Esophagus mucosa (tissue), 1 donor: ENCODE measurements around the gene TM9SF4. TPM values are rescaled to one million over a fixed set of nuclear protein-coding genes. Genes with fewer than 3 reads are reported as not detected.
A peak's percentile ranks its signal among the peaks of the same experiment; 100 is the strongest.
"Not testable (repeated sequence)": the region's sequence is repeated elsewhere in the genome, so short reads cannot be mapped to it uniquely, and the experiment has no call there.

ENCODE experiments used
- ATAC-seq: fragments of 200-7000 bp; cut with Tn5 transposase; one replicate; pipeline ENCODE4 v1.9.1; 2020
- total RNA-seq: library from RNA; stranded (reverse); gene quantifications from one replicate; pipeline ENCODE4 v1.2.4, GENCODE V29; 2023
- donor health status: DM: yes; HTN: yes; CAD: no.

Gene TM9SF4
- total RNA-seq, 1 donor from 2014 or later = 42.4 TPM

DNA sequence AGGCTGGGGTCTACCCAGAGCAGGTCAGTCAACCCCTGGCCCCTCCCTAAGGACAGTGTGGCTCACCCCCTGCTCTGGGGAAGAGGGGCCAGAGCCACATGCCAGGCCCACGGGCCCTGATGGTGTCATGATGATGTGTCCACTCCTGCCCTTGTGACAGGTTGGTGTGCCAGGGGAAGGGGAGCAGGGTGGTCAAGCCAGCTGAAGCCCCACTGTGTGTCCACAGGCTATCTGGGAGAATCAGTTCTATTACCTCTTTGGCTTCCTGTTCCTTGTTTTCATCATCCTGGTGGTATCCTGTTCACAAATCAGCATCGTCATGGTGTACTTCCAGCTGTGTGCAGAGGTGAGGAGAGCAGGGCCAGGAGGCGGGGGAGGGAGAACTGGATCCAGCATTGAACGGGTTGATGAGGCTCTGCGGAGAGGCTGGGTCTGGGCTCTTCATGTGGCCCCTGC is 50.3 kb downstream of the TM9SF4 start:
- ATAC-seq = no peak

- no peak for ATAC-seq
Measured at GRCh38 chr20:32160341-32160740, 50.8 kb downstream of the TM9SF4 start.

GRCh38 chr20:32162351-32162750 is 52.8 kb downstream of the TM9SF4 start:
- ATAC-seq = no peak

GRCh38 chr20:32163951-32164350 is 54.4 kb downstream of the TM9SF4 start:
- ATAC-seq = no peak

- ATAC-seq = no peak
Measured at GRCh38 chr20:32164984-32165735, 55.6 kb downstream of the TM9SF4 start.

GRCh38 chr20:32165836-32166545 is 56.5 kb downstream of the TM9SF4 start:
- ATAC-seq = no peak

- no peak for ATAC-seq
Measured at GRCh38 chr20:32167552-32167951, 58.0 kb downstream of the TM9SF4 start.

DNA sequence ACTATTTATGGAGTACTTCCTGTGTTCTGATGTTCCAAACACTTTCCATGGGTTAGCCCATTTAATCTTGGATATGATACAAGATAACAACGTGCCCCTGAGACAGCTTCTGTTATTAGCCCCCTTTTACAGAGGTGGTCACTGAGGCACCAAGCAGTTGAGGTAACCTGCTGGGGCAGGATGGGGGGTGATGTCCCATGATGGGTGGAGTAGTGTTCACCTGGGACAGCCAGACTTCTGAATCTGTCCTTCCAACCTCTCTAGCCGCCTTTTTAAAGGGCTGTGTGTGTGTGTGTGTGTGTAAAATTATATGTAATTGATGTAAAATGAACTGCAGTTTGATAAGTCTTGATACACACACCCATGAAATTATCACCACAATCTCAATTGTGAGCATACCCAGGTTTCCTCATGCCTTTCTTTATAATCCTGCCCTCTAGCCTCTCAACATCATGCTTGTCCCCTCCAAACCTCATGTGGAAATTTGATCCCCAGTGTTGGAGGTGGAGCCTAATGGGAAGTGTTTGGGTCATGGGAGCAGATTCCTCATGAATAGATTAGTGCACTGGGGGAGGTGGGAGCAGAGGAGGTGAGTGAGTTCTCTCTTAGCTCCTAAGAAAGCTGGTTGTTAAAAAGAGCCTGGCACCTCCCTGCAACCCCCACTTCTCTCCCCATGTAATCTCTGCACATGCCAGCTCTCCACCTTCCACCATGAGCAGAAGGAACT is 58.8 kb downstream of the TM9SF4 start:
- peak; percentile 19 for ATAC-seq

DNA sequence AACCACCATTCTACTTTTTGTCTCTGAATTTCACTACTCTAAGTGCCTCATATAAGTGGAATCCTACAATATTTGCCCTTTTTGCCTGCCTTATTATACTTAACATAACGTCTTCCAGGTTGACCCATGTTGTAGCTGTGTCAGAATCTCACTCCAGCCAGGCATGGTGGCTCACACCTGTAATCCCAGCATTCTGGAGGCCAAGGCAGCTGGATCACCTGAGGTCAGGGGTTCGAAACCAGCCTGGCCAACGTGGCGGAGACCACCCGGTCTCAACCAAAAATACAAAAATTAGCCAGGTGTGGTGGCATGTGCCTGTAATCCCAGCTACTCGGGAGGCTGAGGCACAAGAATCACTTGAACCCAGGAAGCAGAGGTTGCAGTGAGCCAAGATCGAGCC is 68.2 kb downstream of the TM9SF4 start:
- not testable (repeated sequence) for ATAC-seq

- ATAC-seq = peak; percentile 55
Measured at GRCh38 chr20:32179515-32179914, 70.0 kb downstream of the TM9SF4 start.

DNA sequence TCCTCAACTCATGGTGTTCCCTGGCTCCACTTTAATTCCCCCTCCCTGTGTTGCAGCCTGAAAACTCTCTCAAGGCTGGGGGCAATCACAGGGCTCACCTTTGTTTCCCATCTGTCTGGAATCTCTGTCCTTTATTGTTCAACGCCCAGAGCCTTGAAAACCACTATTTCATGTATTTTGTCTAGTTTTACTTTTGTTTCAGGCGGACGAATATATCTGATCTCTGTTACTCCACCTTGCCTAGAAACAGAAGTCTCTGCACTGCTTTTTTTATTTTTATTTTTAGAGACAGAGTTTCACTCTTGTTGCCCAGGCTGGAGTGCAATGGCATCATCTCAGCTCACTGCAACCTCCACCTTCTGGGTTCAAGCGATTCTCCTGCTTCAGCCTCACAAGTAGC is 70.4 kb downstream of the TM9SF4 start:
- no peak for ATAC-seq

DNA sequence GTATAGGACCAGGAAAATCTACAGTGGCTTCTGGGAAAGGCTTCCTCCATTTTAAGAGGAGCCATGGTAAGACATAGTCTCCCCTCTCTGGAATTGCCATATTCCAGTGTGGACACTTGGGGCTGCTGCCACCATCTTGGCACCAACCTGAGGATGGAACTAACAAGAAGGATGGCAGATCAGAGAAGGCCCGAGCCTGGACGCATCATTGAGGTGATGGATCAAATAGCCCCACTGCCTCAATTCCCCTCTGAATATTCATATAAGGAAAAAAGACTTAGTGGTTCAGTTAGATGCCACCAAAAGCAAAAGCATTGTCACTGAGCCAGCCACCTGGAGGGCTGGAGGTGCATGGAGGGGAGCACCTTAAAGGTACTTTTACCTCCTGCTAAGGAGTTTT is 72.1 kb downstream of the TM9SF4 start:
- no peak for ATAC-seq

DNA sequence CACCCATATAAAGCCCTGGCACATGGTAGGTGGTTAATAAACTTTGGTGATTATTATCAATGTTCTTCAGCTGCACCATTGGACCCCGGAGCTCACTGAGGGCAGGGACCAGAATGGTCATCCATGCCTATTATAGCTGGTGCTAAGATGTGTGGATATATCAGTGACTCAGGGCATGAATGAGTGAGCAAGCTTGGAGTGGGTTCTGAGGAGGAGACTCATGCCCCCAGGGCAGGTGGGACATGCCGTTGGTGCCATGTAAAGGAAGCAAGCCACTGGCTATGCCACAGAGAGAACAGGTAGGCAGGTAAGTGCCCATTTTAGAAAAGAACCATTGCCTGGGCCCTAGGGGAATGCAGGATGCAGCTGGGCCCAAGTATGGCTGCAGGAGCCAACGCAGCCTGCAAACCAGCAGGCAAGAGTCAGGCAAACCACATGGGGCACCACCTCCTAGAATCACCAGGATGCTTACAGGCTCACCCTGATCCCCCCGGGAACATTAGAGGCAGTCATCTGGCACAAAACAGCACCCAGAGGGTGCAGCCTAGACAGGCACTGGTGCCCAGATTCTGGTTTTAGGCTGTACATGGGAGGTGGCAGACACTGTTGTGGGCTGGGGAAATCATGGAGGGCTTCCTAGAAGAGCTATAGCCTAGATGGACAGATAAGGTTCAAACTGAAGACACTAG is 74.6 kb downstream of the TM9SF4 start:
- no peak for ATAC-seq

DNA sequence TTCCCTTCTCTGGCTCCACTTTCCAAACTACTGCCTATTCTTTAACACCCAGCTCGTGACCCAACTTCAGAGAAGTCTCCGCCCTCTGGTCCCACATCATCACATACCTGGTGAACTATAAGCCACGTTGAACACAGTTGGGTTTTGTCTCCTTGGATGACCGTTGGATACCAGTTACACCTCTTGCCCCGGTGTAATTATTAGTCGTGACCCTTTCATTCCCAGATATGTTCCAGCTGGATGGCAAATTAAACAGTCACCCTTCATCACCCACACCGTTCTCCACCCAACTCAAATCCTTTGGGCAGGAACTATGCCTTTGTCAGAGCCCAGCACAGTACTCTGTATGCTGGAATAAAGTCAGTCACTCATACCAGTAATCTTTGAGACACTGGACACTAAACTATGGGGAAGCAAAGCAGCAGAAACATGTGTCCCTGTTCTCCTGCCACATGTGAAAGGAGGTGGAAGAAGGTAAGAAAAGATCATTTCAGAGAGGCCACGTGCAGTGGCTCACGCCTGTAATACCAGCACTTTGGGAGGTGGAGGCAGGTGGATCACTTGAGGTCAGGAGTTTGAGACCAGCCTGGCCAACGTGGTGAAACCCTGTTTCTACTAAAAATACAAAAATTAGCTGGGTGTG is 75.6 kb downstream of the TM9SF4 start:
- ATAC-seq = no peak

DNA sequence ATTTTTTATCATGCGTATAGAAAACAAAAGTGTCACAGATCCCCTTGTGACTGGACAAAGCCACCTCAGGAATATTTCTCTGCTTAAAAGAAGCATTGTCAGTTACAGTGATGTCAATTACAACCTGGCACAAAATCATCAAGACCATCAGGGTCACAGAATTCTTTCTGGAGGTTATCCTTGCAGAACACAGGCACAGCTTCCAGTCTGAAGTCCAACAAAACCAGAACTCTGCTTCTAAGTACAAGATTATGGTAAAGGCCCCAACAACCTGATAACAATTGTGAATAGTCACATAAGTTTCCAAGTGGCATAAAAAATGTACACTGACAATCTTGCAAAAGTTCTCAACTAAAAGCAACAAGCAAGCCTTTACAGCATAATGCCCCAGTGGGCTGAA is 77.0 kb downstream of the TM9SF4 start:
- ATAC-seq = no peak

GRCh38 chr20:32188376-32189122 is 79.0 kb downstream of the TM9SF4 start:
- no peak for ATAC-seq

GRCh38 chr20:32189123-32189410 is 79.6 kb downstream of the TM9SF4 start:
- ATAC-seq = peak; percentile 7

DNA sequence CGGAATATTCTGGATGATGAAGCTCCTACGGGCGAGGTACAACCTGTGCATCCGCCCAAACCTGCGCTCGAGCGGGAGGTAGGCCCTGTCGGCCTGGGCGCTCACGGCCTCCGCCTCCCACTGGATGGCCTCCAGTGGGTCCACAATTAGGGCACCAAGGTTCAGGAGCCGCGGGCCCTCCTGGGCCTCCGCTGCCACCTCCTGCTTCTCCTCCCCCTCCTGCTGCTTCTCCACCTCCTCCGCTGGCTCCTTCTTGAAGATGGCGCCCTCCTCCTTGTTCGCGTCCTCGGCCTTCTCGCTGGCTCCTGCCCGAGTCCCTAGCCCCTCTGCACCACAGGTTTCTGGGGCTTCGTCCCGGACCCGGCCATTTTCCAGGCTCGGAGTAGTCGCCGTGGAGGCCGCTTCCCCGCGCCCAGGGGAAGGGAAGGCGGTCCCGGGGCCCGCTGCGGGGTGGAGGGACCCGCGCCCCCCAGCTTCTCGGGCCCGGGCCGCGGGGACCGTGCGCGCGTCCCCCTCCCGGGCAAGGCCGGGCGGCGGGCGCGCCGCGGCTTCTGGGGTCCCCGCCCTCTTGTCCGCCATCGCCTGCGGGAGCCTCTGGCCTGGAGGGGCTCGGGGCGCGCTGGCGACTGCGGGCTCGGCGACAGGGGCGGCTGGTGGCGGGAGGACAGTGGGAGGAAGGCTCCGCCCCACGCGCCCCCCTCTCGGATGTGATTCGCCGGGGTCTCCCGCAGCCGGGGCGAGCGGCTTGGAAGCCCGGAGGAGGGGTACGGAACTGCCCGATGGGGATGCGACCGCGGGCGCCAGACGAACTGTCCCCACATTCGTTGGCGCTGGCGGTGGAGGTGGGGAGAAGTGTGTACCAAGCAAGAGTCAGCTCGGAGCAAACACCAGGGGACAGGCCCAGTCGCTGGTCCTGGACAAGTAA is 80.4 kb downstream of the TM9SF4 start:
- peak; percentile 35 for ATAC-seq

GRCh38 chr20:32190616-32191415 is 81.3 kb downstream of the TM9SF4 start:
- ATAC-seq = no peak

DNA sequence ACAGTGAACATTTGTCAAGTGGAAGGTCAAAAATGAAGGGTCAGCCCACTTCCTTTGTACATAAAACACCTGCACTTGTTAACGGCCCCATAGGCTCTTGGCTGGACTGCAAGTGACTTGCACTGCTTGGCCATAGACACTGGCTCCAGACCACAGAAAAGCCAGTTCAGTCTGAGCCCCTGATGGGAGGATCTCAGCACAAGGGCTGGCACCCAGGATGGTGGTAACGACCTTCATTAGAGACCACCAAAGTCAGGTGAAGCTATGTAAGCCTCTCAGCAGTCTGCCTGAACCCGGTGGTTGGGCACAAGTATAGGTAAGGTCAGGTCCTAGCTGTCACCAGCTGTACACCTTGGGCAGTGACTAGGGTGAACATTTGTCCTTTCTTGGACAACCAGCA is 81.9 kb downstream of the TM9SF4 start:
- ATAC-seq = peak; percentile 5
